K562 (cell line): ENCODE results near the gene SLC44A1. TPM values are rescaled to one million over a fixed set of nuclear protein-coding genes. Genes with fewer than 3 reads are reported as not detected.

Source experiments
- ATAC-seq: fragments of 200-7000 bp; cut with Tn5 transposase; 3 replicates; pipeline ENCODE4 v1.9.1; 2020; ENCODE audit warnings: moderate library complexity
- BruUV-seq: library from RNA; stranded (reverse); fragments of 400-500 nt; replicated peaks from 2 replicates; lab custom pipeline; 2021; lab: Mats Ljungman, UMichigan
- CTCF ChIA-PET: fragments of 300-600 bp; formaldehyde crosslinking; extraction: SDS; loops from one replicate; lab custom pipeline; 2021; ENCODE audit warnings: low intra/inter-chr PET ratio; lab: Yijun Ruan, JAX
- POLR2A ChIA-PET: fragments of 300-600, 350-650 bp; sonication (Branson Sonifier 250); formaldehyde crosslinking; extraction: SDS; loops from one replicate; lab custom pipeline; 2021; ENCODE audit warnings: antibody characterized with exemption, inconsistent platforms; lab: Yijun Ruan, JAX
- DNase-seq, 4 experiments: peaks; one replicate each; pipeline versions ENCODE4 v3.0.0 to v3.0.0-alpha.2; 2011 to 2018; ENCODE audit warnings: low spot score in 3 of 4, mixed read lengths in 3 of 4; ENCODE audit errors: extremely low read depth in 1 of 4
- FAIRE-seq: peaks from 2 replicates; lab custom pipeline; 2011; peaks lifted over from hg19 to GRCh38; lab: Jason Lieb, UNC
- H2AFZ ChIP-seq: 2 replicates; pipeline ENCODE4 v1.6.0; 2011; ENCODE audit warnings: low read depth, low read length, control low read depth, inconsistent platforms
- H3K27ac ChIP-seq: fragments of 200-600 bp; 3 replicates; pipeline ENCODE4 v1.8.0; 2011; ENCODE audit warnings: low read depth, mild to moderate bottlenecking, control low read depth, inconsistent platforms, low read length, moderate library complexity, mixed read lengths; ENCODE audit errors: extremely low read depth
- H3K27me3 ChIP-seq, 2 experiments: fragments of 300-600 bp in 1 of 2; 2 replicates in 1 of 2; 3 replicates in 1 of 2; pipeline versions ENCODE4 v1.6.0 to v1.8.0; 2011; ENCODE audit warnings: inconsistent platforms in 2 of 2, low read length in 2 of 2, mild to moderate bottlenecking in 1 of 2, mixed read lengths in 1 of 2, moderate library complexity in 1 of 2; ENCODE audit not compliant: control insufficient read depth in 2 of 2, insufficient read depth in 2 of 2
- H3K36me3 ChIP-seq: fragments of 300-600 bp; 3 replicates; pipeline ENCODE4 v1.8.0; 2011; ENCODE audit warnings: mild to moderate bottlenecking, low read length, inconsistent platforms; ENCODE audit not compliant: control insufficient read depth, insufficient read depth
- H3K4me1 ChIP-seq, 2 experiments: fragments of 200-600 bp in 1 of 2; replicated peaks in 1 of 2; 2 replicates in 1 of 2; 3 replicates in 1 of 2; pipeline versions ENCODE4 v1.5.1 to v1.8.0; 2011; ENCODE audit warnings: inconsistent platforms in 2 of 2, low read length in 2 of 2, mild to moderate bottlenecking in 1 of 2, mixed read lengths in 1 of 2, moderate library complexity in 1 of 2; ENCODE audit not compliant: control insufficient read depth in 2 of 2, insufficient read depth in 2 of 2
- H3K4me2 ChIP-seq: 2 replicates; pipeline ENCODE4 v1.6.1; 2011; ENCODE audit warnings: low read length, control low read depth, inconsistent platforms, mixed read lengths; ENCODE audit not compliant: insufficient read depth
- H3K4me3 ChIP-seq: fragments of 200-600 bp; sonication (generic), shearing (Covaris generic); 2 replicates; pipeline ENCODE4 v1.5.1; 2016; ENCODE audit warnings: control low read depth, inconsistent platforms
- H3K79me2 ChIP-seq: fragments of 200-600 bp; 3 replicates; pipeline ENCODE4 v1.8.0; 2011; ENCODE audit warnings: low read length, inconsistent platforms; ENCODE audit not compliant: control insufficient read depth, insufficient read depth
- H3K9ac ChIP-seq, 2 experiments: 2 replicates each; pipeline versions ENCODE4 v1.6.0 to v1.6.1; 2011; ENCODE audit warnings: low read depth in 2 of 2, low read length in 2 of 2, control low read depth in 1 of 2, inconsistent platforms in 1 of 2, mild to moderate bottlenecking in 1 of 2, mixed read lengths in 1 of 2; ENCODE audit not compliant: insufficient read depth in 1 of 2
- H3K9me1 ChIP-seq: one replicate; pipeline ENCODE4 v1.6.0; 2011; ENCODE audit warnings: inconsistent platforms, mild to moderate bottlenecking, low read length, moderate library complexity; ENCODE audit not compliant: control insufficient read depth, insufficient read depth
- H3K9me3 ChIP-seq: replicated peaks from 2 replicates; pipeline ENCODE4 v1.5.1; 2011; ENCODE audit warnings: low read depth, low read length, inconsistent platforms; ENCODE audit not compliant: control insufficient read depth, insufficient read depth
- H4K20me1 ChIP-seq: replicated peaks from 2 replicates; pipeline ENCODE4 v1.6.1; 2011; ENCODE audit warnings: low read length, inconsistent platforms, mixed read lengths; ENCODE audit not compliant: control insufficient read depth, insufficient read depth
- BHLHE40 ChIP-seq: IDR thresholded peaks from 2 replicates; pipeline ENCODE4 v1.6.1; 2011; ENCODE audit warnings: low read length, improper control_type of control experiment
- BRD9 ChIP-seq: fragments of 450-650 bp; IDR thresholded peaks from 2 replicates; pipeline ENCODE4 v1.6.1; 2018; ENCODE audit warnings: low read depth; ENCODE audit not compliant: partially characterized antibody
- CBFA2T3 ChIP-seq: fragments of 450-650 bp; IDR thresholded peaks from 2 replicates; pipeline ENCODE4 v1.6.1; 2017
- DACH1 ChIP-seq: fragments of 450-650 bp; IDR thresholded peaks from 2 replicates; pipeline ENCODE4 v1.6.1; 2018; ENCODE audit not compliant: partially characterized antibody
- EGR1 ChIP-seq: fragments of 450-650 bp; conservative IDR thresholded peaks from 2 replicates; pipeline ENCODE4 v1.6.1; 2017; ENCODE audit warnings: mild to moderate bottlenecking
- FUS ChIP-seq: fragments of 200-400 bp; formaldehyde crosslinking; optimal IDR thresholded peaks from 2 replicates; pipeline ENCODE3; 2017; ENCODE audit warnings: low read depth, low read length
- GTF2E2 ChIP-seq: fragments of 200-800 bp; sonication (Bioruptor generic); IDR thresholded peaks from 2 replicates; pipeline ENCODE4 v1.6.1; 2016; ENCODE audit warnings: missing genetic modification characterization, missing compliant biosample characterization
- HDAC8 ChIP-seq: fragments of 450-650 bp; IDR thresholded peaks from 2 replicates; pipeline ENCODE4 v1.6.1; 2016; ENCODE audit warnings: mild to moderate bottlenecking, missing genetic modification characterization, moderate library complexity, missing compliant biosample characterization
- KDM1A ChIP-seq, 2 experiments: fragments of 450-650 bp; IDR thresholded peaks; 2 replicates each; pipeline ENCODE4 v1.6.1; 2016; ENCODE audit warnings: mild to moderate bottlenecking in 2 of 2
- KLF6 ChIP-seq: fragments of 250-450 bp; sonication (Bioruptor Pico); IDR thresholded peaks from 2 replicates; pipeline ENCODE4 v1.4.0; 2020; ENCODE audit warnings: mild to moderate bottlenecking, moderate library complexity, borderline replicate concordance
- PHF20 ChIP-seq: fragments of 450-650 bp; IDR thresholded peaks from 2 replicates; pipeline ENCODE4 v1.6.1; 2018; ENCODE audit not compliant: partially characterized antibody
- TGIF2 ChIP-seq: sonication (generic); formaldehyde crosslinking; IDR thresholded peaks from 2 replicates; pipeline ENCODE4 v1.8.1; 2022; ENCODE audit warnings: mild to moderate bottlenecking, missing genetic modification reagents, moderate library complexity
- ZNF197 ChIP-seq: fragments of 200-800 bp; sonication (Bioruptor generic); IDR thresholded peaks from 2 replicates; pipeline ENCODE4 v1.6.1; 2016; ENCODE audit warnings: low read depth, missing genetic modification characterization, missing compliant biosample characterization
- ZNF24 ChIP-seq: fragments of 450-650 bp; IDR thresholded peaks from 2 replicates; pipeline ENCODE4 v1.6.1; 2016
- ZNF79 ChIP-seq: fragments of 250-450 bp; sonication (Bioruptor Pico); IDR thresholded peaks from 2 replicates; pipeline ENCODE4 v1.4.0; 2020; ENCODE audit warnings: low read depth, mild to moderate bottlenecking, moderate library complexity
- WGBS: fragments of 100-300 bp; shearing (Covaris generic); methylation state at CpG from one replicate; pipeline ENCODE4 v1.1.6; 2016; ENCODE audit warnings: low coverage, mixed read lengths; ENCODE audit not compliant: insufficient coverage; ENCODE audit errors: missing lambda C conversion rate; 5-methylcytosine and 5-hydroxymethylcytosine counted together
- in situ Hi-C: fragments of 300-500 bp; cut with MboI; formaldehyde crosslinking; loops from 4 replicates; pipeline ENCODE4 v1.15.0; 2018; ENCODE audit warnings: inconsistent platforms, mixed read lengths
- intact Hi-C: fragments of 100-400 bp; cut with micrococcal nuclease; formaldehyde crosslinking; loops from 2 replicates; pipeline ENCODE4 v1.14.2; 2022
- polyA plus RNA-seq, 8 experiments: library from polyadenylated mRNA; depleted of rRNA in 4 of 8; stranded (reverse) in 5 of 8; unstranded in 3 of 8; fragments of >200 nt; fragmentation: Nextera tagmentation in 2 of 8; fragmentation: Illumina TruSeq in 1 of 8; extraction: Ambion mirVana in 2 of 8; extraction: Trizol in 1 of 8; gene quantifications; 2 replicates each; pipeline versions ENCODE4 v1.2.1 to v1.2.3, GENCODE V29; 2011 to 2014; ENCODE audit warnings: inconsistent platforms in 1 of 8, missing spikeins in 1 of 8
- total RNA-seq, 7 experiments: library from RNA; depleted of rRNA in 6 of 7; stranded (reverse); fragments of >200 nt in 6 of 7; fragmentation: Illumina TruSeq in 2 of 7; extraction: Trizol in 2 of 7; gene quantifications; 2 replicates each; pipeline versions ENCODE4 v1.2.1 to v1.2.3, GENCODE V29; 2011 to 2021; ENCODE audit warnings: low replicate concordance in 1 of 7
- TF ChIP-seq, protein P1 (sequence below): fragments of 250-450 bp; sonication (Bioruptor Pico); IDR thresholded peaks from 2 replicates; pipeline ENCODE4 v1.8.0; 2021; ENCODE audit warnings: moderate library complexity, mild to moderate bottlenecking, inconsistent platforms
- TF ChIP-seq, protein P2 (sequence below): IDR thresholded peaks from 2 replicates; pipeline ENCODE4 v1.6.1; 2011; ENCODE audit not compliant: insufficient read length; ENCODE audit errors: extremely low read depth
- TF ChIP-seq, protein P3 (sequence below): fragments of 250-450 bp; sonication (Bioruptor Pico); IDR thresholded peaks from 2 replicates; pipeline ENCODE4 v1.4.0; 2020; ENCODE audit warnings: mild to moderate bottlenecking, moderate library complexity
- TF ChIP-seq, protein P4 (sequence below): IDR thresholded peaks from 2 replicates; pipeline ENCODE4 v1.6.1; 2014; ENCODE audit warnings: antibody characterized with exemption

Gene SLC44A1
- total and polyA plus RNA-seq, 9 of the 15 experiments (the other 6 are each of a cell fraction or from before 2014, with no cell fraction given): 0.11 to 0.59 (median 0.30) TPM

DNA sequence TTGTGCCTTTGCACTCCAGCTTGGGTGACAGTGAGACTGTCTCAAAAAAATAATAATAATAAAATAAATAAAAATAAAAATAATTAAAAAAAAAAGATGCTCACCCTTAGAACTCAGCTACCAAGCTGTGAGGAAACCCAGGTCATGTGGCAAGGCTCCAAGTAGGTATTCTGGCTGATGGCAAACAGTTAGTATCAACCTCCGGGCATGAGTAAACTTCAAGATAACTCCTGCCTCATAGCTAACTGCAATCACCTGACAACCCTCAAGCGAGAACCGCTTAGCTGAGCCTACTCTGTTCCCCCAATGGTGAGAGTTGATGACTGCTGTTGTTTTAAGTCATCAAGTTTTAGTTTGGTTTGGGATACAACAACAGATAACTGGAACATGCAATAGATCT, 6.1 kb upstream of the SLC44A1 start:
- DNase-seq: no peak
- CTCF ChIA-PET: no interaction called here
- no peak overlapping the region for H3K27ac ChIP-seq
- in situ Hi-C loops: no loop called here
- H2AFZ ChIP-seq: no peak overlapping the region
- no peaks in the 10 kb centered on the region for H3K79me2 ChIP-seq
- intact Hi-C loops: no loop called here
- H3K4me2 ChIP-seq: no peak overlapping the region
- no TSS peak for BruUV-seq
- POLR2A ChIA-PET: interaction anchor here (0.6 kb wide), 2 partner anchors 16 to 337 kb away, joined by 3 to 4 read pairs; no protein-coding TSS in a partner anchor
- no peak for ATAC-seq
- no peak overlapping the region for H3K4me3 ChIP-seq
- no peaks in the 10 kb centered on the region for H4K20me1 ChIP-seq
- FAIRE-seq: no peak
- no peaks in the 10 kb centered on the region for H3K9me1 ChIP-seq
- H3K9me3 ChIP-seq: no peaks in the 10 kb centered on the region
- TF ChIP-seq PHF20 (no peak), ZNF24 (no peak), CBFA2T3 (no peak), KLF6 (CRISPR knock-in tag) (no peak), FUS (no peak), ZNF197 (CRISPR knock-in tag) (no peak), DACH1 (no peak), BHLHE40 (no peak), HDAC8 (no peak), GTF2E2 (tag) (no peak), TGIF2 (no peak), BRD9 (no peak), EGR1 (no peak), KDM1A (IDR thresholded peaks at IDR 0.05) (no peak), ZNF79 (CRISPR knock-in tag) (no peak)
- TF ChIP-seq, protein P1, sequence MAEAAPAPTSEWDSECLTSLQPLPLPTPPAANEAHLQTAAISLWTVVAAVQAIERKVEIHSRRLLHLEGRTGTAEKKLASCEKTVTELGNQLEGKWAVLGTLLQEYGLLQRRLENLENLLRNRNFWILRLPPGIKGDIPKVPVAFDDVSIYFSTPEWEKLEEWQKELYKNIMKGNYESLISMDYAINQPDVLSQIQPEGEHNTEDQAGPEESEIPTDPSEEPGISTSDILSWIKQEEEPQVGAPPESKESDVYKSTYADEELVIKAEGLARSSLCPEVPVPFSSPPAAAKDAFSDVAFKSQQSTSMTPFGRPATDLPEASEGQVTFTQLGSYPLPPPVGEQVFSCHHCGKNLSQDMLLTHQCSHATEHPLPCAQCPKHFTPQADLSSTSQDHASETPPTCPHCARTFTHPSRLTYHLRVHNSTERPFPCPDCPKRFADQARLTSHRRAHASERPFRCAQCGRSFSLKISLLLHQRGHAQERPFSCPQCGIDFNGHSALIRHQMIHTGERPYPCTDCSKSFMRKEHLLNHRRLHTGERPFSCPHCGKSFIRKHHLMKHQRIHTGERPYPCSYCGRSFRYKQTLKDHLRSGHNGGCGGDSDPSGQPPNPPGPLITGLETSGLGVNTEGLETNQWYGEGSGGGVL: no peak
- TF ChIP-seq, protein P2, sequence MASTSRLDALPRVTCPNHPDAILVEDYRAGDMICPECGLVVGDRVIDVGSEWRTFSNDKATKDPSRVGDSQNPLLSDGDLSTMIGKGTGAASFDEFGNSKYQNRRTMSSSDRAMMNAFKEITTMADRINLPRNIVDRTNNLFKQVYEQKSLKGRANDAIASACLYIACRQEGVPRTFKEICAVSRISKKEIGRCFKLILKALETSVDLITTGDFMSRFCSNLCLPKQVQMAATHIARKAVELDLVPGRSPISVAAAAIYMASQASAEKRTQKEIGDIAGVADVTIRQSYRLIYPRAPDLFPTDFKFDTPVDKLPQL: no peak
- TF ChIP-seq, protein P3, sequence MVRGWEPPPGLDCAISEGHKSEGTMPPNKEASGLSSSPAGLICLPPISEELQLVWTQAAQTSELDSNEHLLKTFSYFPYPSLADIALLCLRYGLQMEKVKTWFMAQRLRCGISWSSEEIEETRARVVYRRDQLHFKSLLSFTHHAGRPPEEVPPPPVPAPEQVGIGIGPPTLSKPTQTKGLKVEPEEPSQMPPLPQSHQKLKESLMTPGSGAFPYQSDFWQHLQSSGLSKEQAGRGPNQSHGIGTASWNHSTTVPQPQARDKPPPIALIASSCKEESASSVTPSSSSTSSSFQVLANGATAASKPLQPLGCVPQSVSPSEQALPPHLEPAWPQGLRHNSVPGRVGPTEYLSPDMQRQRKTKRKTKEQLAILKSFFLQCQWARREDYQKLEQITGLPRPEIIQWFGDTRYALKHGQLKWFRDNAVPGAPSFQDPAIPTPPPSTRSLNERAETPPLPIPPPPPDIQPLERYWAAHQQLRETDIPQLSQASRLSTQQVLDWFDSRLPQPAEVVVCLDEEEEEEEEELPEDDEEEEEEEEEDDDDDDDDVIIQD (CRISPR knock-in tag): no peak
- TF ChIP-seq, protein P4, sequence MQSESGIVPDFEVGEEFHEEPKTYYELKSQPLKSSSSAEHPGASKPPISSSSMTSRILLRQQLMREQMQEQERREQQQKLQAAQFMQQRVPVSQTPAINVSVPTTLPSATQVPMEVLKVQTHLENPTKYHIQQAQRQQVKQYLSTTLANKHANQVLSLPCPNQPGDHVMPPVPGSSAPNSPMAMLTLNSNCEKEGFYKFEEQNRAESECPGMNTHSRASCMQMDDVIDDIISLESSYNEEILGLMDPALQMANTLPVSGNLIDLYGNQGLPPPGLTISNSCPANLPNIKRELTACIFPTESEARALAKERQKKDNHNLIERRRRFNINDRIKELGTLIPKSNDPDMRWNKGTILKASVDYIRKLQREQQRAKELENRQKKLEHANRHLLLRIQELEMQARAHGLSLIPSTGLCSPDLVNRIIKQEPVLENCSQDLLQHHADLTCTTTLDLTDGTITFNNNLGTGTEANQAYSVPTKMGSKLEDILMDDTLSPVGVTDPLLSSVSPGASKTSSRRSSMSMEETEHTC: no peak
- no peaks in the 10 kb centered on the region for H3K36me3 ChIP-seq
- H3K9ac ChIP-seq: no peak overlapping the region
- WGBS: 0% methylated on average over 3 of the region's 3 CpGs
- no peaks in the 10 kb centered on the region; a peak in 2 of 5 replicates for H3K27me3 ChIP-seq
- H3K4me1 ChIP-seq: peaks cover 0 to 6% of the 10 kb centered on the region in 2 experiments; a peak in 2 of 5 replicates
